Stimulated activated CD4-positive, alpha-beta T cell treated with anti-CD3 and anti-CD28 coated beads, Interleukin-15, amount 100 ng/mL, for 48 hours (primary cell): ENCODE data around the gene DYDC2.
"Not testable (repeated sequence)": the region's sequence is repeated elsewhere in the genome, so short reads cannot be mapped to it uniquely, and the experiment has no call there.

Source experiments
- DNase-seq, 2 donors: peaks; one replicate each; pipeline ENCODE4 v3.0.0-alpha.2; 2020; ENCODE audit warnings: low read depth in 2 of 2

Gene DYDC2

GRCh38 chr10:80356563-80356988, at the start of gene DYDC2, which contains the start of gene DYDC1:
TSS of gene DYDC2 (plus strand) at chr10:80356781. CDS start at chr10:80362444, 5,663 bp downstream.
TSS of gene DYDC1 (minus strand) at chr10:80356755. CDS start at chr10:80352601, 4,154 bp downstream.
- DNase-seq, result peak; percentile 5 to 58

GRCh38 chr10:80313523-80313922, 43.1 kb upstream of the DYDC2 start:
- no peak for DNase-seq

GRCh38 chr10:80315391-80315790, 41.2 kb upstream of the DYDC2 start:
- DNase-seq, result no peak

- no peak for DNase-seq
Measured at GRCh38 chr10:80318742-80319141, 37.8 kb upstream of the DYDC2 start.

GRCh38 chr10:80319318-80319717, 37.3 kb upstream of the DYDC2 start:
- no peak for DNase-seq

- DNase-seq, result no peak
Measured at GRCh38 chr10:80319725-80320290, 36.8 kb upstream of the DYDC2 start.

GRCh38 chr10:80320377-80320776, 36.2 kb upstream of the DYDC2 start:
- DNase-seq, result no peak

GRCh38 chr10:80321183-80321582, 35.4 kb upstream of the DYDC2 start:
- DNase-seq, result no peak

GRCh38 chr10:80322158-80322557, 34.4 kb upstream of the DYDC2 start:
- no peak for DNase-seq

GRCh38 chr10:80322711-80323110, 33.9 kb upstream of the DYDC2 start:
- DNase-seq, result no peak

- no peak for DNase-seq
Measured at GRCh38 chr10:80323311-80323710, 33.3 kb upstream of the DYDC2 start.

- DNase-seq, result no peak
Measured at GRCh38 chr10:80324086-80324485, 32.5 kb upstream of the DYDC2 start.

- no peak for DNase-seq
Measured at GRCh38 chr10:80324891-80325364, 31.7 kb upstream of the DYDC2 start.

GRCh38 chr10:80333983-80334382, 22.6 kb upstream of the DYDC2 start:
- no peak for DNase-seq

- DNase-seq, result no peak
Measured at GRCh38 chr10:80344276-80344675, 12.3 kb upstream of the DYDC2 start.

- DNase-seq, result no peak
Measured at GRCh38 chr10:80344912-80345311, 11.7 kb upstream of the DYDC2 start.

- no peak for DNase-seq
Measured at GRCh38 chr10:80350251-80350650, 6.3 kb upstream of the DYDC2 start.

GRCh38 chr10:80351220-80351619, 5.4 kb upstream of the DYDC2 start:
- no peak for DNase-seq

GRCh38 chr10:80356989-80357850, 639 bp downstream of the DYDC2 start:
- no peak for DNase-seq

GRCh38 chr10:80357851-80358125, 1.2 kb downstream of the DYDC2 start:
- DNase-seq, result no peak

GRCh38 chr10:80358925-80359324, 2.3 kb downstream of the DYDC2 start:
- DNase-seq, result not testable (repeated sequence)

GRCh38 chr10:80359644-80360043, 3.1 kb downstream of the DYDC2 start:
- no peak for DNase-seq

GRCh38 chr10:80365510-80365909, 8.9 kb downstream of the DYDC2 start:
- no peak for DNase-seq
